Measurements from ENCODE around the gene RHOU.

DNA sequence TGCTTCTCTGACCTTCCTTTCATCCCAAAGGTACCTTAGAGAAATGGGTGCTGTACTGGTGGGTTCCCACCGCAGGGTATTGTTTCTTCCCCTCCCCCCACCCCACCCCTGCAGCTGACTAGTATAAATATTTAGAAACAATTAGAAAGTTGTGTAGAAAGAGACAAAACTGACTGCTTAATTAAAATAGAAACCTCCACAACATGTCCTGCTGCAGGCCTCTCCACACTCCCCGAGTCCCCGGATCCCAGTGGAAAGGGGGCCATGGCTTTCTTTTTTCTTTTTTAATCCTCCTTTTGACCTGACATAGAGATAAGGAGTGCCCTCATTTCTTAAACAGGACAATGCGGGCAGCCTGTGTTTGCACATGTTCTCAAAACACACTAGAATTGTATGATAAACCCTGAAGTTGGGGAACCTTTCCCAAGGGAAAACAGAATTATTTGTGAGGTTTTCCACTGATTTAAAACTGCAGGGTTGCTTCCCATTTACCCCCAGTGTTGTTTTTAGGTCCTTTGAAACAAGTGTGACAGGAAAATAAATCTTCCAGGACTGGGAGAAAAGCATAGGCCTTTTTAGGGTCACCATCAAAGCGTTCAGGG, 1.7 kb downstream of the RHOU start:
- TF ChIP-seq CTCF (IDR thresholded peaks at IDR 0.05) (no peak), POLR2A (IDR thresholded peaks at IDR 0.05) (no peak)
